ENCODE data around the gene SIAH1.

DNA sequence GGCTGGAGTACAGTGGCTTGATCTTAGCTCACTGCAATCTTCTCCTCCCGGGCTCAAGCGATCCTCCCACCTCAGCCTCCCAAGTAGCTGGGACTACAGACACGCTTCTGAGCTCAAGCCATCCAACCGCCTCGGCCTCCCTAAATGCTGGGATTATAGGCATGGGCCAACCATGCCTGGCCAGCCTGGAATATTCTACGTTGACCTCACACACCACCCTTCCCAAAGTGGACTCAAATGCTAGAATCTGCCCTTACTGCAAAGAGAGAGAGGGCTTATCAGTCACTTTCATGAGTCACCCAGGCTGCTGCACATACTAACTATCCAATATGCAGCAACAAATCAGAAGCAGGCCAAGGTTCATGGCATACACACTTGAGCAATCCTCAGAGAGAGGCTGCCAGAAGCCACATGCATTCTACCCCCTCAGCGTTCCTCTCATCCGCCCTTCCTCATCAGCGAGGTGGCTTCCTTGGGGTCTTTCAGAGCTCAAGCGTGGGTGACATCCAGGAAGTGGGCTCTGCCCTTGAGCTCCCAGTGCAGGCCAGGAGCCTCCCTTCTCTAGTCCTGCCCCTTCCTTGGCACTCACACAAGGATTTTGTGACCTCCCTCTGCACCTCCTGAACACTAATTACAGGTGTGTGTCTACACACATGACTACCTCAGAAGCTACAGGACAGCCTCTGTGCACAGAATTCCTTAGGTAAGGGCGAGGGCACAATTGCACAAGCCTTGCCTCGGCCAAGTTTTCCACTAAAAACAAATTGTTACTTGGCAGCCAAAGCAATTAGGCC, 24.8 kb upstream of the SIAH1 start:
- TF ChIP-seq EZH2 (IDR thresholded peaks at IDR 0.05; ENCODE audit: borderline replicate concordance, insufficient read depth, low read length, poor library complexity, severe bottlenecking) = no peak
- TF ChIP-seq, protein P1, sequence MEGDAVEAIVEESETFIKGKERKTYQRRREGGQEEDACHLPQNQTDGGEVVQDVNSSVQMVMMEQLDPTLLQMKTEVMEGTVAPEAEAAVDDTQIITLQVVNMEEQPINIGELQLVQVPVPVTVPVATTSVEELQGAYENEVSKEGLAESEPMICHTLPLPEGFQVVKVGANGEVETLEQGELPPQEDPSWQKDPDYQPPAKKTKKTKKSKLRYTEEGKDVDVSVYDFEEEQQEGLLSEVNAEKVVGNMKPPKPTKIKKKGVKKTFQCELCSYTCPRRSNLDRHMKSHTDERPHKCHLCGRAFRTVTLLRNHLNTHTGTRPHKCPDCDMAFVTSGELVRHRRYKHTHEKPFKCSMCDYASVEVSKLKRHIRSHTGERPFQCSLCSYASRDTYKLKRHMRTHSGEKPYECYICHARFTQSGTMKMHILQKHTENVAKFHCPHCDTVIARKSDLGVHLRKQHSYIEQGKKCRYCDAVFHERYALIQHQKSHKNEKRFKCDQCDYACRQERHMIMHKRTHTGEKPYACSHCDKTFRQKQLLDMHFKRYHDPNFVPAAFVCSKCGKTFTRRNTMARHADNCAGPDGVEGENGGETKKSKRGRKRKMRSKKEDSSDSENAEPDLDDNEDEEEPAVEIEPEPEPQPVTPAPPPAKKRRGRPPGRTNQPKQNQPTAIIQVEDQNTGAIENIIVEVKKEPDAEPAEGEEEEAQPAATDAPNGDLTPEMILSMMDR (IDR thresholded peaks at IDR 0.05; ENCODE audit: poor library complexity, severe bottlenecking) = no peak

Data from neural cell (in vitro differentiated cells).